ENCODE data around the gene LMOD1. TPM values are rescaled to one million over a fixed set of nuclear protein-coding genes. Genes with fewer than 3 reads are reported as not detected.

LMOD1 gene
- total and polyA plus RNA-seq, 2 of the 8 experiments (the other 6 are each of a cell fraction or from before 2014, with no cell fraction given): 0.77 to 1.4 TPM

DNA sequence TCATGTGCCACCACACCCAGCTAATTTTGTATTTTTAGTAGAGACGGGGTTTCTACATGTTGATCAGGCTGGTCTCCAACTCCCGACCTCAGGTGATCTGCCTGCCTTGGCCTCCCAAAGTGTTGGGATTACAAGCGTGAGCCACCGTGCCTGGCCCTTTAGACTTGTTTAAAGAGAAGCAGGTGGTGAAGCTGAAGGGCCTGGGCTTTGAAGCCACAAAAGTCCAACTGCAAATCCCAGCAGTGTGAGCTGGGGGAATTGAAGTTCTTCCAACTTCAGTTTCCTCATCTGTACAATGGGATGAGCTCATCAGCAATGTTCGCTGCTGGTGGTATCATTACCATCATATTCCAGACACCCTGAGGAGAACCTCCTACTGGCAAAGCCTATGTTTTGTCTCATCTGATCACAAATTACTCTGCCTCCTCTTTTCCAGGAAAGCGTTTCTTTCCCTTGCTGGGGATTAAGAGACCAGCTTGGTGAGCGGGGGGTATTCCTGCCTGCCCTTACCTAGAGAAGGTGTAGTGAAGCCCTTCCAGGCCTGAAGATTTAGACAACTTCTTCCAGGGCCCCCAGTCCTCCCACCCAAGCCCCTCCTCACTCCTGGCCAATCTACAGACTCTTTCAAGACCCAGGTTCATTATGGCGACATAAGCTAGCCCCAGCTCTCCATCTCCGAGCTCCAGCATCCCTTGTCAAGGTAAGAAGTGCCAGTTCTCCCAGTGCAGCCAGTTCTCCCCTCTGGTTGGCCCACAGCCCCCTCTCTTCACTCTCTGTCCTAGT is 60.1 kb downstream of the LMOD1 start (continued):
- TF ChIP-seq, protein P1, sequence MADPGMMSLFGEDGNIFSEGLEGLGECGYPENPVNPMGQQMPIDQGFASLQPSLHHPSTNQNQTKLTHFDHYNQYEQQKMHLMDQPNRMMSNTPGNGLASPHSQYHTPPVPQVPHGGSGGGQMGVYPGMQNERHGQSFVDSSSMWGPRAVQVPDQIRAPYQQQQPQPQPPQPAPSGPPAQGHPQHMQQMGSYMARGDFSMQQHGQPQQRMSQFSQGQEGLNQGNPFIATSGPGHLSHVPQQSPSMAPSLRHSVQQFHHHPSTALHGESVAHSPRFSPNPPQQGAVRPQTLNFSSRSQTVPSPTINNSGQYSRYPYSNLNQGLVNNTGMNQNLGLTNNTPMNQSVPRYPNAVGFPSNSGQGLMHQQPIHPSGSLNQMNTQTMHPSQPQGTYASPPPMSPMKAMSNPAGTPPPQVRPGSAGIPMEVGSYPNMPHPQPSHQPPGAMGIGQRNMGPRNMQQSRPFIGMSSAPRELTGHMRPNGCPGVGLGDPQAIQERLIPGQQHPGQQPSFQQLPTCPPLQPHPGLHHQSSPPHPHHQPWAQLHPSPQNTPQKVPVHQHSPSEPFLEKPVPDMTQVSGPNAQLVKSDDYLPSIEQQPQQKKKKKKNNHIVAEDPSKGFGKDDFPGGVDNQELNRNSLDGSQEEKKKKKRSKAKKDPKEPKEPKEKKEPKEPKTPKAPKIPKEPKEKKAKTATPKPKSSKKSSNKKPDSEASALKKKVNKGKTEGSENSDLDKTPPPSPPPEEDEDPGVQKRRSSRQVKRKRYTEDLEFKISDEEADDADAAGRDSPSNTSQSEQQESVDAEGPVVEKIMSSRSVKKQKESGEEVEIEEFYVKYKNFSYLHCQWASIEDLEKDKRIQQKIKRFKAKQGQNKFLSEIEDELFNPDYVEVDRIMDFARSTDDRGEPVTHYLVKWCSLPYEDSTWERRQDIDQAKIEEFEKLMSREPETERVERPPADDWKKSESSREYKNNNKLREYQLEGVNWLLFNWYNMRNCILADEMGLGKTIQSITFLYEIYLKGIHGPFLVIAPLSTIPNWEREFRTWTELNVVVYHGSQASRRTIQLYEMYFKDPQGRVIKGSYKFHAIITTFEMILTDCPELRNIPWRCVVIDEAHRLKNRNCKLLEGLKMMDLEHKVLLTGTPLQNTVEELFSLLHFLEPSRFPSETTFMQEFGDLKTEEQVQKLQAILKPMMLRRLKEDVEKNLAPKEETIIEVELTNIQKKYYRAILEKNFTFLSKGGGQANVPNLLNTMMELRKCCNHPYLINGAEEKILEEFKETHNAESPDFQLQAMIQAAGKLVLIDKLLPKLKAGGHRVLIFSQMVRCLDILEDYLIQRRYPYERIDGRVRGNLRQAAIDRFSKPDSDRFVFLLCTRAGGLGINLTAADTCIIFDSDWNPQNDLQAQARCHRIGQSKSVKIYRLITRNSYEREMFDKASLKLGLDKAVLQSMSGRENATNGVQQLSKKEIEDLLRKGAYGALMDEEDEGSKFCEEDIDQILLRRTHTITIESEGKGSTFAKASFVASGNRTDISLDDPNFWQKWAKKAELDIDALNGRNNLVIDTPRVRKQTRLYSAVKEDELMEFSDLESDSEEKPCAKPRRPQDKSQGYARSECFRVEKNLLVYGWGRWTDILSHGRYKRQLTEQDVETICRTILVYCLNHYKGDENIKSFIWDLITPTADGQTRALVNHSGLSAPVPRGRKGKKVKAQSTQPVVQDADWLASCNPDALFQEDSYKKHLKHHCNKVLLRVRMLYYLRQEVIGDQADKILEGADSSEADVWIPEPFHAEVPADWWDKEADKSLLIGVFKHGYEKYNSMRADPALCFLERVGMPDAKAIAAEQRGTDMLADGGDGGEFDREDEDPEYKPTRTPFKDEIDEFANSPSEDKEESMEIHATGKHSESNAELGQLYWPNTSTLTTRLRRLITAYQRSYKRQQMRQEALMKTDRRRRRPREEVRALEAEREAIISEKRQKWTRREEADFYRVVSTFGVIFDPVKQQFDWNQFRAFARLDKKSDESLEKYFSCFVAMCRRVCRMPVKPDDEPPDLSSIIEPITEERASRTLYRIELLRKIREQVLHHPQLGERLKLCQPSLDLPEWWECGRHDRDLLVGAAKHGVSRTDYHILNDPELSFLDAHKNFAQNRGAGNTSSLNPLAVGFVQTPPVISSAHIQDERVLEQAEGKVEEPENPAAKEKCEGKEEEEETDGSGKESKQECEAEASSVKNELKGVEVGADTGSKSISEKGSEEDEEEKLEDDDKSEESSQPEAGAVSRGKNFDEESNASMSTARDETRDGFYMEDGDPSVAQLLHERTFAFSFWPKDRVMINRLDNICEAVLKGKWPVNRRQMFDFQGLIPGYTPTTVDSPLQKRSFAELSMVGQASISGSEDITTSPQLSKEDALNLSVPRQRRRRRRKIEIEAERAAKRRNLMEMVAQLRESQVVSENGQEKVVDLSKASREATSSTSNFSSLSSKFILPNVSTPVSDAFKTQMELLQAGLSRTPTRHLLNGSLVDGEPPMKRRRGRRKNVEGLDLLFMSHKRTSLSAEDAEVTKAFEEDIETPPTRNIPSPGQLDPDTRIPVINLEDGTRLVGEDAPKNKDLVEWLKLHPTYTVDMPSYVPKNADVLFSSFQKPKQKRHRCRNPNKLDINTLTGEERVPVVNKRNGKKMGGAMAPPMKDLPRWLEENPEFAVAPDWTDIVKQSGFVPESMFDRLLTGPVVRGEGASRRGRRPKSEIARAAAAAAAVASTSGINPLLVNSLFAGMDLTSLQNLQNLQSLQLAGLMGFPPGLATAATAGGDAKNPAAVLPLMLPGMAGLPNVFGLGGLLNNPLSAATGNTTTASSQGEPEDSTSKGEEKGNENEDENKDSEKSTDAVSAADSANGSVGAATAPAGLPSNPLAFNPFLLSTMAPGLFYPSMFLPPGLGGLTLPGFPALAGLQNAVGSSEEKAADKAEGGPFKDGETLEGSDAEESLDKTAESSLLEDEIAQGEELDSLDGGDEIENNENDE (IDR thresholded peaks at IDR 0.05; ENCODE audit: insufficient replicate concordance, low read length): no peak
- TF ChIP-seq TEAD4 (IDR thresholded peaks at IDR 0.05; ENCODE audit: low read depth, low read length) (no peak), HDAC6 (IDR thresholded peaks at IDR 0.05; ENCODE audit: low read depth, low read length) (no peak), ASH2L (IDR thresholded peaks at IDR 0.05; ENCODE audit: low read length) (no peak), CEBPB (IDR thresholded peaks at IDR 0.05; ENCODE audit: low read depth, low read length) (no peak), CTBP2 (IDR thresholded peaks at IDR 0.05; ENCODE audit: borderline replicate concordance, insufficient read depth, insufficient read length, low read length) (no peak)
- TF ChIP-seq, protein P2, sequence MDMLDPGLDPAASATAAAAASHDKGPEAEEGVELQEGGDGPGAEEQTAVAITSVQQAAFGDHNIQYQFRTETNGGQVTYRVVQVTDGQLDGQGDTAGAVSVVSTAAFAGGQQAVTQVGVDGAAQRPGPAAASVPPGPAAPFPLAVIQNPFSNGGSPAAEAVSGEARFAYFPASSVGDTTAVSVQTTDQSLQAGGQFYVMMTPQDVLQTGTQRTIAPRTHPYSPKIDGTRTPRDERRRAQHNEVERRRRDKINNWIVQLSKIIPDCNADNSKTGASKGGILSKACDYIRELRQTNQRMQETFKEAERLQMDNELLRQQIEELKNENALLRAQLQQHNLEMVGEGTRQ (IDR thresholded peaks at IDR 0.05; ENCODE audit: low read length): no peak
